CD4-positive, alpha-beta T cell treated with Interleukin-17A for 1 hour (primary cell): ENCODE measurements around the gene KRT9.
"Not testable (repeated sequence)": the region's sequence is repeated elsewhere in the genome, so short reads cannot be mapped to it uniquely, and the experiment has no call there.

ENCODE experiments used
- DNase-seq: peaks from one replicate; pipeline ENCODE4 v3.0.0-alpha.2; 2020

The KRT9 gene

GRCh38 chr17:41576740-41577139 lies 4.9 kb upstream of the KRT9 start:
- DNase-seq, result not testable (repeated sequence)

DNA sequence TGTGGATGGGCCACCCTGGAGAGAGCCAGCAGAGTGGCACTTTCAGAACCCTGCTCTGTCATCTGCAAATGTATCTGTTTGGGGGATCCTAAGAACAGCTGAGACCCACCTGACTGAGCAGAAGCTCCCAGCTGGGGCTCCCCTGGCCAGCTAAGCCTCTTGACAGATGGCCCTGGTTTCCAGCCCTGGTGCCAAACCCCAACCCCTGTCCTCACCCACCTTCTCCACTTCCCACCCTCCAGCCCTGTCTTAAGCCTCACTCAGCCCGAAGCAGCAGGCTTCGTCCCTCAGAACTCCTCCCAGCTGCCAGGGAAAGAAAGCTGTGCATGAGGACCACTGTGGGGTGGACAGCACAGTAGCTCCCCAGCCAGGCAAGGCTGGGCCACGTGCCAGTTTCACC lies 3.5 kb upstream of the KRT9 start:
- DNase-seq, result no peak

GRCh38 chr17:41567317-41567716 lies 4.5 kb downstream of the KRT9 start:
- DNase-seq, result peak; percentile 24

DNA sequence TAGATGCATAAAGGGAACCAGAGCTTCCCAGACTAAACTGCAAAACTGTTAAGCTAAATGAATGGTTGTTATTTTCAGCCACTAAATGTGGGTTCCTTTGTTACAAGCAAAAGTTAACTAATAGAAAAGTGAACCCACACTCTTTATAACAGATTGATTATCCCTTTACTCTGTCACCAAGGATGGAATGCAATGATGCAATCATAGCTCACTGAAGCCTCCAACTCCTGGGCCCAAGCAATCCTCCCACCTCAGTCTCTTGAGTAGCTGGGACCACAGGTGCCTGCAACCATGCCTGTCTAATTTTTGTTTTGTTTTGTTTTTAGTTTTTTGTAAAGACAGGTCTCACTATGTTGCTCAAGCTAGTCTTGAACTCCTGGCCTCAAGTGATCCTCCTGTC lies 6.5 kb downstream of the KRT9 start:
- no peak for DNase-seq

DNA sequence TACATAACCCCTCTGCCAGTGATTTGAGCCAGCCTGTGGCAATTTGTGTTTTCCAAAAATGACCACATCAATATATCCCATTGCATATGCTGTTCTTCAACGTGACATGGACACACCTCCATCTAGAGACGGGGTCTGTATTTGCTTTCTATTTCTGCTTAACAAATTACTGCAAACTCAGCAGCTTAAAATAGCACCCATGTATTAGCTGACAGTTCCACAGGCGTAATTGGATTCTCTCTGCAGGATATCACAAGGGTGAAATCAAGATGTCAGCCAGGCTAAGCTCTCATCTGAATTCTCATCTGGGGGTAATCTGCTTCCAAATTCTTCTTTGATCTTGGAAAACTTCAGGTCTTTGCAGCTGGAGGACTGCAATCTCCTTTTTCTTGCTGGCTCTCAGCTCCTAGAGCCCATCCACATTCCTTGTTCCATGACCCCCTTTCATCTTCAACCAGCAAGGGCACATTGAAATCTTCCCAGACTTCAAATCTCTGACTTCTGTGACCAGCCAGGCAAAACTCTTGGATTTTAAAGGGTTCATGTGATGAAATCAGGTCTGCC lies 8.2 kb downstream of the KRT9 start:
- no peak for DNase-seq

- no peak for DNase-seq
These were observed 10.3 kb downstream of the KRT9 start for GRCh38 chr17:41561554-41561953.

GRCh38 chr17:41559548-41559947 lies 12.3 kb downstream of the KRT9 start:
- no peak for DNase-seq

GRCh38 chr17:41556931-41557330 lies 14.9 kb downstream of the KRT9 start:
- DNase-seq, result no peak

GRCh38 chr17:41556306-41556705 lies 15.6 kb downstream of the KRT9 start:
- DNase-seq, result no peak

GRCh38 chr17:41555105-41555887 lies 16.6 kb downstream of the KRT9 start:
- no peak for DNase-seq

DNA sequence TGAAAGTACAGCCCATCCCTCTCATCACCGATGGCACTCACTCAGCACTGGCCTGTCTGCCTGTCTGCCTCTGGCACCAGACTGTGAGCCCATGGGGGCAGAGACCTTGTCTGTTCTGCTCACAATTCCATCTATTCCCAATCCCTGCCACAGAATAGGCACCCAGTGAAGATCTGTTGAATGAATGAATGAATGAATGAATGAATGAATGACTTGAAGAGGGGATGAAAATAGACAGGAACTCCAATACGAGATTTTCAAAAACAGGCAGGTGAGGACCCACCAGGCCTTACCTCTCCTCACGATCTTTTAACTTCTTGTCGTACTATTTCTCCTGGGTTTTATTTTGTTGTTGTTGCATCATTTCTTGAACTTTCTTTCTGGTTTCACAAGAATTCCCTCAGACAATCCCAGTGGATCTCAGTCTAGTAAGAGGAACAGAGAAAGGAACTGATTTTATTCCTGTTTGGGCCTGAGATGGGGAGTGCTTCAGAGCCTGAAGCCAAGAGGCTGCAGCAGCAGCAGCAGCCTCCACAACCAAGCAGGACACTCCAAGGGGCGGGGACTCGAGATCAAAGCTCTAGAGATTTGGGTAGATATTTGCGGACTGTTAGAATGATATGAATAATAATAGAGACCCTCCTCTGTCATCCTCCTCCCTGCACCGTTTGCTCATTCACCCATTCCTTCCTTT lies 17.7 kb downstream of the KRT9 start:
- no peak for DNase-seq

DNA sequence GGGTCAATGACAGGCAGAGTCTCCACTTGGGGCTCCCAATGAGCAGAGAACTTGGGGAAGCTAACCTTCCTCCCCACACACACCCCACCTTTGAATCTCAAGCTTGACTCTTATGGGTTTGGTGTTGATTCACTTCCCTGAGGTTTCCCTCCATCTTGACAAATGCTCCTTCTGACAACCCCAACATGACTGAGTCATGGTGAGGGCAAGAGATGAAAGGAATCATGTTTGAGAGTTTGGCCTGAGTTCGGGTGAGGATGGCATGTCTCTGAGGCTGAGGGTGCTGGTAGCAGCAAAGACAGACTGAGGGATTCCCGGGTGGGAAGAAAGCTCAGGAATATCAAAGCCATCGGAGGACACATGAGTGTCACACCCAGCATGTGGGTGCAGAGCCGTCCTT lies 18.7 kb downstream of the KRT9 start:
- DNase-seq, result no peak

DNA sequence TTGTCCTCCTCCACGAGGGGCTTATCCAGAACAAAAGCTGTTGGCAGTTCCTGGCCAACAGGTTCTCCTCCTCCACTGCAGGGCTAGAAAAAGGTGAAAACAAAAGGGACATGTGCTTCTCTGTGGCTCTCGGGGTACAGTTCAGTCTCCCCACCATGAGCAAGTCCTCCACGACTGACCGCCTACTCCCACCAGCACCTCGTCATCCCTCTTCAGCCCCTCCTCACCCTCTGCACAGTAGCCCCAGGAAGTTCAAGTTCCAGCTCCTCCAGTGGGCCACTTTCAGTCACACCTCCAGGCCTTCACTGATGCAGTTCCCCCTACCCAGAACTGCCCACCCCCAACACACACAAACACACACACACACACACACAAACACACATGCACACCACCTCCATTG lies 19.4 kb downstream of the KRT9 start:
- no peak for DNase-seq

DNA sequence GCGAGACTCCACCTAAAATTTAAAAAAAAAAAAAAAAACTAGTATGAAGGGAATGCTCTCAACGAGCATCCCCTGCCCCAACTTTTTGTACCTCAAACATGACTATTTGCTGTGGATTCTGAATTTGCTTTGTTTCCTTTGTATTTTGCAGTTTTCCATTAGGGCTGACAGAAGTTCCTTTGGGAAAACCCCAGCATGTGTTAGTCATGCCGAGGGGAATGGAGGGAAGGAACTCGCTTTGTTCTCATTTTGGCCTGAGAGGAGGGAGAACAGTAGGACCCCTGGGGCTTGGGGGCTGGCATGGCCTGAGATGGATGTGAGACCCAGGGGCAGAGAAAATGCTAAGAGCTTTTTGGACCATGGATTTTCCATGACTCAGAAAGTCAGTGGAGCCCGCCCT lies 20.5 kb downstream of the KRT9 start:
- DNase-seq, result no peak

GRCh38 chr17:41549596-41550039 lies 22.2 kb downstream of the KRT9 start:
- DNase-seq, result no peak

- DNase-seq, result peak; percentile 86
These were observed 22.8 kb downstream of the KRT9 start for GRCh38 chr17:41548844-41549595.

DNA sequence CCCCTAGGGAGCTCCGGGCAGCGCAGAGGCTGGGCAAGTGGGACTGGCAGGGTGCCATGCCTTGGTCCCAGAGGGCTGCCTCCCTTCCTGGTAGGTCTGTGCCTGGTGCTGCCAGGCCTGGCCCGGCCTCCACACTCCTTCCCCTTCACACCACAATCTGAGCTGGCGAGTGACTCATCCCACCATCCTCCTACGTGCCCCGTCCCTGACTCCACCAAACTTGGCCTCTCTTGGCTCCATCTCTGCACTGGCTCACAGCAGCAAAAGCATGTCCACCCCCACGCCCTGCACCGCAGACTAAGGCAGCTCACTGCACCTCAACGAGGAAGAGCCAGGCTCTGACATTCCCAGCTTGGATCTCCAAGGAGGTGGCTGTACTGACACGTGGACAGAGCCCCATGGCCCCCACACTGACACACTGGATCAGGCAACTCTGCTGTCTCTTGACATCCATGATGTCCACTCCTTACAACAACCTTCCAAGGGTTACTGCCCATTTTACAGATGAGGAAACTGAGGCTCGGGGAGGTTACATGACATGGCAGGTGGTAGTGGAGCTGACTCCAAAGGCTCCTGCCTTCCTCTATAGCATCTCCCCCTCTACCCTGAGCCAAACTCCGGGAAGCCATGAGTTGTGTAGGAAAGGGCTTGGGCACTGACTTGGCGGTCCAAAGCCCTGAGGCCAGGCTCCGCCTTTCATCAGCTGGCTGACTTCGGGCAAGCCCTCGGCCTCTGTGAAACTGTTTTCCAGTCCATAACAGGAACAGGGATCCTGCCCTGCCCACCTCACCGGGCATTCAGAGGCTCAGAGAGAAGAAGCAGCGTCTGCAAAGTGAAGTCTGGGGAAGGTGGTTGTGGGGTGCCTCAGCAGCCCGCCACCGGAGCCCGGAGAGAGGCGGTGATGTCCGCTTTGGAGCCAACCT lies 23.7 kb downstream of the KRT9 start:
- DNase-seq, result no peak

GRCh38 chr17:41547378-41547841 lies 24.4 kb downstream of the KRT9 start:
- no peak for DNase-seq

GRCh38 chr17:41546819-41547218 lies 25.0 kb downstream of the KRT9 start:
- DNase-seq, result no peak

GRCh38 chr17:41545829-41546410 lies 25.9 kb downstream of the KRT9 start:
- DNase-seq, result no peak

DNA sequence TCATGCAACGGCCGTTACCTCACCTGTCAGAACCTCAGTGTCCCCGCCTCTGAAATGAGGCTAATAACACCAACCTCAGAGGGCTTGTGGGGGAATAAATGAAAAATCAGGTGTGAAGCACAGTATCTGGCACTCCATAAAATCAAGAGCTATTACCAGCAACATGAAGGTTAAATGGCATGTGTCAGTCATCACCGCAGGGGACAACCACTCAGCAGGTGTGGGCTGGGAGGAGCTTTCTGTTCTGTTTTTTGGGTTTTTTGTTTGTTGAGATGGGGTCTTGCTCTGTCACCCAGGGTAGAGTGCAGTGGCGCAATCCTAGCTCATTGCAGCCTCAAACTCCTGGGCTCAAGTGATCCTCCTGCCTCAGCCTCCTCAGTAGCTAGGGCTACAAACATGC lies 26.9 kb downstream of the KRT9 start:
- no peak for DNase-seq

DNA sequence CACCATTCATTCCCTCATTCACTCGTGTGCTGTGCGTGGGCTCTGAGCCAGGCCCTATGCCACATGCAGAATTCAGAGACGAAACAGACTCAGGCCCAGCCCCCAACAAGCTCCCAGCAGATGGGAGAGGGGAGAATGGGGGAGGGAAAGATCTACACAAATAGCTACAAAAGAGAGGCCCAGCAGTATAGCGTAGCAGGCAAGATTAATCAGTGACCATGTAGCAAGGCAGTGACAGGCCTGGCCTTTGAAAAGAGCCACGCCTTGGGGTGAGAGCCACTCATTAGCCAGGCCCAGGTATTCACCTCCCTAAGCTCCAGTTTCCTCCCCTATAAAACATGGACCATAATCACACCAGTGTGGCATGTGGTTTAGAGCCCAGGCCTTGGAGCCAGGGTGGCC lies 27.4 kb downstream of the KRT9 start:
- no peak for DNase-seq
